ENCODE results near the gene ENOPH1.

DNA sequence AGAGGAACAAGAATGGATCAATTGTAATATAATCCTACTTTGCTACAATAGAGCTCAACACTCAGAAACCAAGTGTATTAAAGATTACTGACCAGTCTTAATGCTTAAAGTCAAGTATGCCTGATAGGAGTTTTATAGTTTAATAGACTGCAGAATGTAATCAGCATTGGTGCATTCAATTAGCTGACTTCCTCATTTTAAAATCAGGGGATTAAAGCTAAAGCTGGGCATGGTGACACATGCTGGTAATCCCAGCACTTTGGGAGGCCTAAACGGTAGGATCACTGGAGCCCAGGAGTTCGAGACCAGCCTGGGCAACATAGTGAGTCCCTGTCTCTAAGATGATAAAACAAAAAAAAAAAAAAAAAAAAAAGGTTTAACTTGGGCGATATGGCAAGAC is 10.9 kb upstream of the ENOPH1 start:
- no peak for TF ChIP-seq POLR2A (IDR thresholded peaks at IDR 0.05; ENCODE audit: extremely low read depth, insufficient read length)
- TF ChIP-seq, protein P1, sequence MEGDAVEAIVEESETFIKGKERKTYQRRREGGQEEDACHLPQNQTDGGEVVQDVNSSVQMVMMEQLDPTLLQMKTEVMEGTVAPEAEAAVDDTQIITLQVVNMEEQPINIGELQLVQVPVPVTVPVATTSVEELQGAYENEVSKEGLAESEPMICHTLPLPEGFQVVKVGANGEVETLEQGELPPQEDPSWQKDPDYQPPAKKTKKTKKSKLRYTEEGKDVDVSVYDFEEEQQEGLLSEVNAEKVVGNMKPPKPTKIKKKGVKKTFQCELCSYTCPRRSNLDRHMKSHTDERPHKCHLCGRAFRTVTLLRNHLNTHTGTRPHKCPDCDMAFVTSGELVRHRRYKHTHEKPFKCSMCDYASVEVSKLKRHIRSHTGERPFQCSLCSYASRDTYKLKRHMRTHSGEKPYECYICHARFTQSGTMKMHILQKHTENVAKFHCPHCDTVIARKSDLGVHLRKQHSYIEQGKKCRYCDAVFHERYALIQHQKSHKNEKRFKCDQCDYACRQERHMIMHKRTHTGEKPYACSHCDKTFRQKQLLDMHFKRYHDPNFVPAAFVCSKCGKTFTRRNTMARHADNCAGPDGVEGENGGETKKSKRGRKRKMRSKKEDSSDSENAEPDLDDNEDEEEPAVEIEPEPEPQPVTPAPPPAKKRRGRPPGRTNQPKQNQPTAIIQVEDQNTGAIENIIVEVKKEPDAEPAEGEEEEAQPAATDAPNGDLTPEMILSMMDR (IDR thresholded peaks at IDR 0.05; ENCODE audit: low read depth, low read length) = no peak
- TF ChIP-seq, protein P2, sequence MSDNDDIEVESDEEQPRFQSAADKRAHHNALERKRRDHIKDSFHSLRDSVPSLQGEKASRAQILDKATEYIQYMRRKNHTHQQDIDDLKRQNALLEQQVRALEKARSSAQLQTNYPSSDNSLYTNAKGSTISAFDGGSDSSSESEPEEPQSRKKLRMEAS (IDR thresholded peaks at IDR 0.05; ENCODE audit: low read depth, low read length) = no peak
- TF ChIP-seq MYC (IDR thresholded peaks at IDR 0.05; ENCODE audit: low read depth, low read length) = no peak
